CD4-positive, alpha-beta T cell treated with Interleukin-15 for 1 hour (primary cell): ENCODE measurements around the gene NRG3.
"Not testable (repeated sequence)": the region's sequence is repeated elsewhere in the genome, so short reads cannot be mapped to it uniquely, and the experiment has no call there.

Experiments
- DNase-seq: peaks from one replicate; pipeline ENCODE4 v3.0.0-alpha.2; 2020

Gene NRG3

DNA sequence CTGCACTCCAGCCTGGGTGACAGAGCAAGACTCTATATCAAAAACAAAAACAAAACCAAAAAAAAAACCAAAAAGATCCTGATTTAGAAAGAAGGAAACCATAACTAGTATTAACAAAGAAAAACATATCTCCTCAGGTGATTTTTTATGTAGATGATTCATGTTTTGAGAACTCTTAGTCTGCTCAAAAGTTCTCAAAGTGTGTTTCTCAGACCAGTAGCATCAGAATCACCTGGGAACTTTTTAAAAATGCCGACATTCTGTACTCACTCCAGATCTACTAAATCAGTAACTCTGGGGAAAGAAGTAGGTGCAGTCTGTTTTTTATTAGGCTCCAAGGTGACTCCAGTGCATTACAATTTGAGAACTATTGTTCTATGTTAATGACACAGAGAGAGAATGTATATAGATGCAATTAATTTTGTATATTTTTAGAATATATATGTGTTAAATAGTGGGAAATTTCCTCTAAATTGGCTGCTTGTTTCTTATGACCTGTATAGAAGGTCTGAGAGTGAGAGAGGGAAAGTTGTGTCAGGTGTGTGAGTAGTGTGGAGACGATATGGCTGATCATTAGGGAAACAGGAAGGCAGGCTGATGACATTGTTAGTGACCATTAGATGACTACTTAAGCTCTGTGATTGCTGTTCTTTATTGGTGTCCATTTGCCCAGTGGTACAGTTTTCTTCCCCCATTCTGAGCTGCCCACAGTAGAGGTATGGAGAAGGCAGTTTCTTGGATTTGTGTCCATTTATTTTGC, 1075.0 kb downstream of the NRG3 start:
- DNase-seq, result no peak

DNA sequence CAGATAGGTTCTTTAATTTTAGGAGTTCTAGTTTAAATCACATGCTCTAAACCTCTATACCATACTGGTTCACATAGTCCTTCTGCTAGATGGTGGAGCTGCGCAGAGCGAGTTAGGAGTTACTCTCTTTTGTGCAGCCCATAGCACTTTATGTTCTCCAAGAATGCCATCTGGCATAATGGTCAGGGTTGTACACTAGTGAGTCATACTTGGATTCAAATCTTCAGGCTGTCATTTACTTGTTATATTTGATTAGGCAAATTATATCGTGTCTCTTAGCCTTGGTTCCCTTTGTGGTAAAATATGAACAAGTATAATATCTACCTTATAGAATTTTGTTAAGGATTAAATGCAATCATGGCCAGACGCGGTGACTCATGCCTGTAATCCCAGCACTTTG, 1078.3 kb downstream of the NRG3 start:
- DNase-seq, result no peak

DNA sequence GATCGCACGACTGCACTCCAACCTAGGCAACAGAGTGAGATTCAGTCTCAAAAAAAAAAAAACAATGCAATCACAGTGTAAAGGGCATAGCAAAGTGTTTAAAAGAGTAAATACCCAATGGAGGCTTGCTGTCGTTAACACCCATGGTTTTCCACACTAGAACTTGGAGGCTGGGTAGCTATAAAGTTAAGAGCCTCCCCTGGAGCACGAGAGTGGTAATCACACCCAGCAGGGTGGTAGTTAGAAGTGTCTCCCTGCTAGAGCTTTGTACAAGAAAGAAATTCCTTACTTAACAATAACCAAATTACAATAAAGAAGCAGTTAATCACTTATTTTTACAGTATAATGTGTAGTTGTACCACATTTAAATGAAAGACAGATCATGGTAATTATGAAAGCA, 1078.9 kb downstream of the NRG3 start:
- no peak for DNase-seq

DNA sequence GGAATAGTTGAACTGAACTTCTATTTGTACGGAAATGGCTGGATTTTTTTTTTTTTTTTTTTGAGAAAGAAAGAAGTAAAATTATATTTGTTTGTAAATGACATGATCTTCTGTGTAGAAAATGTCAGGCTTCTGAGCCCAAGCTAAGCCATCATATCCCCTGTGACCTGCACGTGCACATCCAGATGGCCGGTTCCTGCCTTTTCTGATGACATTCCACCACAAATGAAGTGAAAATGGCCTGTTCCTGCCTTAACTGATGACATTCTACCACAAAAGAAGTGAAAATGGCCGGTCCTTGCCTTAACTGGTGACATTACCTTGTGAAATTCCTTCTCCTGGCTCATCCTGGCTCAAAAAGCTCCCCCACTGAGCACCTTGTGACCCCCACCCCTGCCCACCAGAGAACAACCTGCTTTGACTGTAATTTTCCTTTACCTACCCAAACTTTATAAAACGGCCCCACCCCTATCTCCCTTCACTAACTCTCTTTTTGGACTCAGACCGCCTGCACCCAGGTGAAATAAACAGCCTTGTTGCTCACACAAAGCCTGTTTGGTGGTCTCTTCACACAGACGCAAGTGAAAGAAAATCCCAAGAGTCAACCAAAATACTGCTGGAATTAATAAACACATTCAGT, 1085.5 kb downstream of the NRG3 start:
- DNase-seq, result not testable (repeated sequence)

DNA sequence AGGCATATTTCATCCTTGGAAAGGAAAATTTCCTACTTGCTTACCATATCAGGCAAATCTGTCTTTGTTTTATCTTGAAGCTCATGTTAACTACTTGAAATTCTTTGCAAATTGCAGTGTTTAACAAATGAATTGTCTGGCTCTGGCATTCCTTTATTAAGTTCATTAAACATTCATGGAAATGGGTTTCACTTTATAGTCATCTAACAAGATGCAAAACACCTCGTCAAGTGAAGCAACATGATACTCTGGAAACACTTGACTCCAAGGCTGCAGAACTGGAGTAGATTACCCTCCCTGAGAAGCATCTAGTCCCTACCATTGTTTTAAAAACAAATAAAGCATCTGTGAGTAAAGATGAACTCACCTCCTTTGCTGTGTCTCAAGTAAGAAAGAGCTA, 1086.9 kb downstream of the NRG3 start:
- no peak for DNase-seq

DNA sequence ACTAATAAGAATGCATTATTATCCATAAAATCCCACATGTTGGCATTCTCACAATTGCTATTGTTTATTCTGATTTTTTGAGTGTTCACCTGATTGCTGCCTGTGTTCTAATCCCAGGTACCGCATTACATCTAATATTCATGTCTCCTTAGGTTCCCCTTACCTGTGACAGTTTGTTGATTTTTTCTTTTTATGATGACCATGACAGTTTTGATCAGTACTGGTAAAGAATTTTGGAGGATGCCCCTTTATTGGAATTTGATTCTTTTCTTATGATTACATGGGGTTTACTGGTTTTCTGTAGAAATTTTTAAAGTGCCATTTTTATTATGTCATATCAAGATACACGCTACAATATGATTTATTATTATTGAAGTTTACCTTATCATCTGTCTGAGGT, 1091.1 kb downstream of the NRG3 start:
- no peak for DNase-seq

DNA sequence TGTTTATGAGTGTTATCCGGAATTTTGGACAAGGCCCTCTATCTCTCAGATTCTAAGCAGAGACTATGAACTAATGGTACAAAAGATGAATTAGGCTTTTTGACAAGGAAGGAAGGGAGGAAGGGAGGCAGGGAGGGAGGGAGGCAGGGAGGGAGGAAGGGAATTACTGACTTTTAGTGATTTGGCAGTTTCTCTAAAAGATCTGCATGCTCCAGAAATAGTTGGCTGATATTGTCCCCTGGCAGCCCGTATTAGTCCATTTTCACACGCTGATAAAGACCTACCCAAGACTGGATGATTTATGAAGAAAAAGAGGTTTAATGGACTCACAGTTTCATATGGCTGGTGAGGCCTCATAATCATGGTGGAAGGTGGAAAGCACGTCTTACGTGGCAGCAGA, 1093.5 kb downstream of the NRG3 start:
- no peak for DNase-seq

DNA sequence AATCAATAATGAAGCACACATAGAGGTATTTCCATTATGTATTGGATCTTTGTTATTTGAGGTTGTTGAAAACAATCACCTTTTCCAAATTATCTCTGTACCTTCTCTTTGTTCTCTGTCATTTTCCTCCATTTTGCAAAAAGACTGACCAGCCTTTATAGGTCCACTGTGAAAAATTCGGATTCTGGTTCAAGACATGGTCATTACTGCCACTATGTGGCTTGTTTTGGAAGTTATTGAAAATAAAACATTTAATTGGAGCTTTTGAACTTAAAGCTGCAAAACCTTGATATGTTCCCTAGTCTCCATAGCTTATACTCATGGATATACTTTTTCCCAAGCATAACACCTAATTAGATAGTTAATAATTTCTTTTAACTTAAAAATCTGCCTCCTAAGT, 1094.4 kb downstream of the NRG3 start:
- no peak for DNase-seq

DNA sequence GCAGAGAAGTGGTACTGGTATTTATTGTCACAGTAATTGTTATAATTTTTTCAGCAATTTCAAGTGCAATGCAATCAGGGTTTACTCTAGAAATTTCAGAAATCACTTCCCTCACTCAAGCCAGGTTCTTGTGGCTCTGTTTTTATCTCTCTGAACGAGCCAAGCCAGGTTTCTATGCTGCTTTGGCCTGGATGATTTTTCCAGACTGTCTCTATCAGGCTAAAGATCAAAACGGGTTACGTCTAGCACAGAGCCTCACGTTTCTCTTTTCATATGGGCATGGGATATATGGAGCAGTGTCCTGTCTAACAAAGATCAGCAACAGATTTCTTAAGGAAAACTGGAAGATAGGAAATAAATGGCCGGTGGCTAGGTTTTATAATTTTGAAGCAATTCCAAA, 1105.3 kb downstream of the NRG3 start:
- DNase-seq, result no peak

DNA sequence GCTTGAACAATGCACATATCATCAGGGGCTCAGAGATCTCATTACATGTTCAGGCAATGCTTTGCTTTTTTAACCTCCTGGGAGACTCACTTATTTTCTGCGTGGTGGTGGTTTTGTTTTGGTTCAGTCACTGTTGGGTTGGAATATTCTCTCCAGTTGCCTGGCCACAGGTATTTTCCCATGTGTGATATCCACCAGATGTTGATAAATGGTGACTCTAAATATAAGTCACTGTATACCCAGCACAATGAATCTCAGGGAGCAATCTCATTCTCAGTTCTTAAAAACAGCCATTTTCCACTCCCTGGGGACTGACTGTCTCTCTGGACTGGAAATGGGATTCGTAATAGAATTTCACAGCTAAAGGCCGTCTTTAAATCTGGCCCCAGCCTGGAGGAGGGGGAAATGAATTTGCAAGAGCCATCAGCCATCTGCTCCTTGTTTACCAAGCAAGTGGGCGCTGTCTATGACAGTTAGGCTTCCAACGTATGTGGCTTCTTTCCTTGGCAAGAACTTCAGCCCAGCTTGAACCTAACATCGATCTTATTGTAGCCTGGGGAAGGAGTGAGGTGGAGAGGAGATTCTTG, 1106.2 kb downstream of the NRG3 start:
- no peak for DNase-seq

DNA sequence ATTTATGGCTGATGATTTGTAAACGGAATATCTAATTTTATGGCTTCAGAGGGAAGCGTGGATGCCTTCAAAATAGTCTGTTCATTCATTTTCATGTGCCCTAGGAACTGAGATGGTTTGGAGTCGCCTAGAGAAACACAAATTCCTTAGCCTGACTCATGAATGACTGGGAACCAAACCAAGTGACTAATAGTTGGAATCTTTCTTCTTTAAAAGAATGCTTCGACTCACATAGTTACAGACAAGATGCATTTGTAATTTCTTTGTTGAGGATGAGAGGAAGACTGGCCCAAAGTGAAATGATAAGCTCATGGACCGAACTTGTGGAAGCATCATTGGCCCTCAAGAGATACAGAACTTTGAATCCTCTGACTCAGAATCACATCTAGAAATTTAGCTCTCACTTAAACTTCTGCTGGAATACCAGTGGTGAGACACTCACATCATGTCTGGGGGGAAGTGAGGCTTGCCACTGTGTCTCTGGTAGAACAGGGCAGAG, 1107.2 kb downstream of the NRG3 start:
- no peak for DNase-seq

DNA sequence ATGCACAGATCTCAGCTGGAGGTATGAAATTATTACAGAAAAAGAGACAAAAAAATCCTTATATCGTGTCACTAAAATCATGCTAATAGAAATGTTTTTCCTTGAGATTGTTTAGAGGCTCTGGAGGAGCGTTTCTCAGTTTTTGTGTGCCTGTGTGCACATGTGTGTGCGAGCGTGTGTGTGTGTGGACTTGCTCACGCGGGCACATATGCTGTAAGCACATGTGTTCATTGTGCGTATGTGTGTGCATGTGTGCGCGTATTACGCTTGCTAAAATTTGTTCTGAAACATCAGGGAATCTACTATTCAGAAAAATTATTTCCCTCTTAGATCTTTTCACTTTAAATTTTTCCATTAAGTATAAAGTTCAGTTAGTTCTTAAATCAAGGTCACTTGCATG, 1111.2 kb downstream of the NRG3 start:
- no peak for DNase-seq

DNA sequence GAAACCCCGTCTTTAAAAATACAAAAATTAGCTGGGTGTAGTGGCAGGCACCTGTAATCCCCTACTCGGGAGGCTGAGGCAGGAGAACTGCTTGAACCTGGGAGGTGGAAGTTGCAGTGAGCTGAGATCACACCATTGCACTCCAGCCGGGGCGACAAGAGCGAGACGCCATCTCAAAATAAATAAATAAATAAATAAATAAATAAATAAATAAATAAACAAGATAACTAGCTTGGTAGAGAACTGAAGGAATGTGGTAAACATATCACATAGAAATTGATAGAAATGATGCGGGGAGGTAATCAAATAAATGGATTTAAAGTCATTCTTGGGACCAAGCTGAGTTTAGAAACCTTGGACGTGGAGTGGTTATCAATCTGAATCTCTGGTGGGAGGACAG, 1131.5 kb downstream of the NRG3 start:
- not testable (repeated sequence) for DNase-seq

DNA sequence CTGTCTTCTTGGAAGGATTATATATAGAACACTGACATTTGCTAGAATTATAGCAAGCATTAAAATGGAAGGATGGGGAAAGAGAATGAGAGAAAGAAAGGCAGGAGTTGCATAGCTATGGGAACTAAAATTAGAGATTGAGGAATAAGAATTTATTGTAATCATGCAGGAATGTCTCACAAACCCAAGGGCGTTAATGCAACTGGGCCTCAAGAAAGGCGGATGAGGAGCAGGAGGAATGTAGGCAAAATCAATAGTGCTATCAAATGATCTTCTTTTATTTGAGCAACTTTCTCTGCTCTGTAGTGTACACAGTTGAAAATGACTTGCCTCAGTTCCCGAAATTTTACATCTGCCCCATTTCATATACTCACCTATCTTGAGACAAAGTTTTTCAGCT, 1132.5 kb downstream of the NRG3 start:
- DNase-seq, result no peak

DNA sequence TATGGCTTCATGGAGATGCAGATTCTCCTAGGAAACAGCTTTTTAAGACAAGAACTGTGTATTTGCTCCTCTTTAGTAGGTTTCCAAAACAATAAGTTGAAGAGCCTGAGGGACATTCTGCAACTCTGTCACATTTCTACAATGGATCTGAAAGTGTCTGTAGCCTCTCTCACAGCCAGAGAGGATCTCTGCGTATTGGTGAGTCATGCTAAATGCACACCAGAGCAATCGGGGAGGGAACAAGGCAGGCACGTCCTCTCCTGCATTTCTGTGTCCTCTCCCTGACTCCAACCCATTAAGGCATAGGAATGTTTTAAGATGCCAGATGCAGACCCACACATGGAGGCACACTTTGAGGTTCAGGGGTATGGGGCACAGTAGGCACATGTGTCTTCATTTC, 1137.9 kb downstream of the NRG3 start:
- no peak for DNase-seq

DNA sequence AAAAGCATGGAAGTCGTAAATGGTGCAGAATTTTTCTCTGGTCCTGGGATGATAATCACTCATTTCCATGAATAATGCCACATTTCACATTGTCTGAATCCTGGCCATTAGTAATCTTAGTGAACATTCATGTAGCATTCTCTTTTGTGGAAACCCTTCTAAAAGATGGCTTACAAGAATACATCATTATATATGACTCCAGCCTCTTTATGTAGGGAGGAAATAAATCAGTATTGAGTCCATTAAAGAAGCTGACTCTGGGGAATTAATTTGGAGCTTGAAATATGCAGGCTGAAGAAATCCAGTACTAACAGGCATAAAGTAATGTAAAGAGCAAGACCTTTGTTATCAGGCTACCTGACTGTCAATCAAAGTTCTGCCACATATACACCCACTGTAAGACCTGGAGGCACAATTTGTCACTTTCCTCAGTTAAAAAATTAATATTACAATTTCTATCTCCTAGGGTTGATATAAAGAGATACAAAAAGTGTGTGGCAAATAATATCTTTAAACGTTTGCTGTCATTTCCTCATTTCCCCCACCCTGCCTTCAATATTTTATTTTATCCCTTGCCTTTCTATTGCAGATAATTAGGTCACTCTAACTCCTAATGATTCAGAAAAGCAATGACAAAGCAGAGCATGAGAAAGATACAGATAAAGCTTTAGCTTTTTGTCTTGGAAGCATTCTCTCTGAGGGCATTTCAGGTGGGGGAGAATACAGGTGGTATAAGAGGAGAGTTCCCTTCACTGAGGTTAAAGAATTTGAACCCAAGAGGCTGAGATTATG, 1142.3 kb downstream of the NRG3 start:
- no peak for DNase-seq

DNA sequence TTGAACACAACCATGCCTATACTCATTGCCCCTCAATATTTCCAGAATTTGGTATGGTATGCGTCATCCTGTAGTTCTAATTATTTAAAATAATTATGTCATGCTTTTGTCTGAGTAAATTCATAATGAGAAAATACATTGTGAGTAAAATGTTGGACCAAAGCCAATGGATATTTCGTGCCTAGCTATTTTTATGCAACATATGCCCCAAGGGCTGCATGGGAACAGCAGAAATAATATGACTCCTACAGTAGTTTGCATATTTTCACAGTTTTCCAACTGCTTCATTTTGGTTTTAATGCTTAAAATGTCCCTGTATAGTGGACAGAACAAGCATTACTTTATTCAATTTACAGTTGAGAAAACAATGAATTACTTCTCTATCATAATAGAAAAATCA, 1148.7 kb downstream of the NRG3 start:
- no peak for DNase-seq
